NOMO-1 treated with DMSO at 0.1 percent for 48 hours (cell line): ENCODE measurements around the gene ARL9.
A peak's percentile ranks its signal among the peaks of the same experiment; 100 is the strongest.

Experiments
- DNase-seq: peaks from one replicate; lab custom pipeline; 2025; ENCODE audit not compliant: unreplicated experiment; lab: John Stamatoyannopoulos, UW

Gene ARL9

GRCh38 chr4:56531149-56531770 lies 25.7 kb downstream of the ARL9 start:
- DNase-seq, result no peak

- DNase-seq, result peak; percentile 3
Measured at GRCh38 chr4:56531823-56532222, 26.2 kb downstream of the ARL9 start.

GRCh38 chr4:56532239-56532638 lies 26.6 kb downstream of the ARL9 start:
- no peak for DNase-seq

- no peak for DNase-seq
Measured at GRCh38 chr4:56535915-56536314, 30.3 kb downstream of the ARL9 start.

- DNase-seq, result no peak
Measured at GRCh38 chr4:56537147-56537546, 31.6 kb downstream of the ARL9 start.

- peak; percentile 31 for DNase-seq
Measured at GRCh38 chr4:56540826-56541225, 35.2 kb downstream of the ARL9 start.

- peak; percentile 58 for DNase-seq
Measured at GRCh38 chr4:56544573-56545131, 39.1 kb downstream of the ARL9 start.

GRCh38 chr4:56550642-56551041 lies 45.1 kb downstream of the ARL9 start:
- no peak for DNase-seq

- no peak for DNase-seq
Measured at GRCh38 chr4:56551516-56551915, 45.9 kb downstream of the ARL9 start.

GRCh38 chr4:56552273-56552672 lies 46.7 kb downstream of the ARL9 start:
- DNase-seq, result no peak

GRCh38 chr4:56570041-56570440 lies 64.5 kb downstream of the ARL9 start:
- no peak for DNase-seq
